Fibroblast of lung (primary cell): ENCODE data around the gene GSN.

Source experiments
- CTCF ChIP-seq, 2 donors: IDR thresholded peaks in 1 of 2; conservative IDR thresholded peaks in 1 of 2; 1 replicate in 1 of 2; 2 replicates in 1 of 2; pipeline ENCODE4 v1.5.1; 2011 to 2012; ENCODE audit warnings: low read length in 2 of 2, control low read depth in 1 of 2, inconsistent platforms in 1 of 2, low read depth in 1 of 2, mild to moderate bottlenecking in 1 of 2
- EZH2 ChIP-seq: IDR thresholded peaks from 2 replicates; pipeline ENCODE4 v1.5.1; 2012; ENCODE audit warnings: low read length, control low read depth, mild to moderate bottlenecking; ENCODE audit errors: missing control alignments

- no peak for TF ChIP-seq CTCF (conservative IDR thresholded peaks at IDR 0.05 in 1 of 2, IDR thresholded peaks at IDR 0.05 in 1 of 2; ENCODE audit: low read depth in 1 of 2, low read length in 2 of 2)
- no peak for TF ChIP-seq EZH2
Observed at GRCh38 chr9:121309833-121310425, 42.0 kb downstream of the GSN start.
